ENCODE data around the gene CAMK2A. TPM values are rescaled to one million over a fixed set of nuclear protein-coding genes. Genes with fewer than 3 reads are reported as not detected.

The CAMK2A gene
- polyA plus RNA-seq, 1 donor (not counting 4 experiments of a cell fraction or from before 2014, with no cell fraction given), result 0.05 TPM

- Histone ChIP-seq H3K9me3 (ENCODE audit: control insufficient read depth, low read depth, low read length) (no peaks in the 10 kb centered on the region), H3K9me1 (ENCODE audit: control insufficient read depth, extremely low read depth, insufficient read depth, low read length) (no peaks in the 10 kb centered on the region), H3K36me3 (ENCODE audit: control insufficient read depth in 2 of 2, extremely low read depth in 1 of 2, insufficient read depth in 2 of 2, low read length in 2 of 2) (no peaks in the 10 kb centered on the region), H3K27me3 (ENCODE audit: control insufficient read depth, extremely low read depth, insufficient read depth, low read length) (peaks cover 10% of the 10 kb centered on the region), H4K20me1 (ENCODE audit: control insufficient read depth, extremely low read depth, insufficient read depth, low read length) (no peaks in the 10 kb centered on the region), H3K4me2 (ENCODE audit: control insufficient read depth, extremely low read depth, insufficient read depth, low read depth, low read length) (no peak overlapping the region), H3K79me2 (ENCODE audit: control insufficient read depth, insufficient read depth, low read length) (no peaks in the 10 kb centered on the region), H3K4me1 (ENCODE audit: control insufficient read depth, extremely low read depth, insufficient read depth, low read length) (no peaks in the 10 kb centered on the region), H3K27ac (ENCODE audit: control insufficient read depth, insufficient read depth, low read length) (no peak overlapping the region), H3K9ac (ENCODE audit: control insufficient read depth, extremely low read depth, insufficient read depth, low read length) (no peak overlapping the region), H2AFZ (ENCODE audit: control insufficient read depth, low read length) (no peak overlapping the region), H3K4me3 (ENCODE audit: control insufficient read depth in 2 of 3, extremely low read depth in 1 of 3, insufficient read depth in 2 of 3, low read depth in 1 of 3, low read length in 3 of 3) (no peak overlapping the region)
- DNase-seq (ENCODE audit: low read depth, low spot score) (no peak), FAIRE-seq (no peak)
- TF ChIP-seq EZH2 (IDR thresholded peaks at IDR 0.05; ENCODE audit: low read length) (no peak), CTCF (optimal IDR thresholded peaks at IDR 0.05 in 1 of 3, IDR thresholded peaks at IDR 0.05 in 1 of 3, conservative IDR thresholded peaks at IDR 0.05 in 1 of 3; ENCODE audit: extremely low read depth in 1 of 3, insufficient read depth in 2 of 3, low read length in 3 of 3) (peak in 2 of 3 experiments; percentile 10 to 39)
- dilution Hi-C loops (cut with MboI; ENCODE audit: extremely low pct_ligation_motif_present, low sequenced_read_pairs), result no loop called here
Observed at GRCh38 chr5:150286820-150287219, 2.8 kb downstream of the CAMK2A start.

- H3K79me2 ChIP-seq (ENCODE audit: control insufficient read depth, insufficient read depth, low read length), result no peaks in the 10 kb centered on the region
- H3K9me1 ChIP-seq (ENCODE audit: control insufficient read depth, extremely low read depth, insufficient read depth, low read length), result no peaks in the 10 kb centered on the region
- no peak overlapping the region for H3K4me3 ChIP-seq (ENCODE audit: control insufficient read depth in 2 of 3, extremely low read depth in 1 of 3, insufficient read depth in 2 of 3, low read depth in 1 of 3, low read length in 3 of 3)
- TF ChIP-seq EZH2 (IDR thresholded peaks at IDR 0.05; ENCODE audit: low read length) (no peak), CTCF (optimal IDR thresholded peaks at IDR 0.05 in 1 of 3, IDR thresholded peaks at IDR 0.05 in 1 of 3, conservative IDR thresholded peaks at IDR 0.05 in 1 of 3; ENCODE audit: extremely low read depth in 1 of 3, insufficient read depth in 2 of 3, low read length in 3 of 3) (no peak)
- no peak overlapping the region for H3K9ac ChIP-seq (ENCODE audit: control insufficient read depth, extremely low read depth, insufficient read depth, low read length)
- peaks cover 12% of the 10 kb centered on the region for H3K27me3 ChIP-seq (ENCODE audit: control insufficient read depth, extremely low read depth, insufficient read depth, low read length)
- H3K4me2 ChIP-seq (ENCODE audit: control insufficient read depth, extremely low read depth, insufficient read depth, low read depth, low read length), result no peak overlapping the region
- no peak overlapping the region for H3K27ac ChIP-seq (ENCODE audit: control insufficient read depth, insufficient read depth, low read length)
- no peak overlapping the region for H2AFZ ChIP-seq (ENCODE audit: control insufficient read depth, low read length)
- H3K9me3 ChIP-seq (ENCODE audit: control insufficient read depth, low read depth, low read length), result no peaks in the 10 kb centered on the region
- H3K4me1 ChIP-seq (ENCODE audit: control insufficient read depth, extremely low read depth, insufficient read depth, low read length), result no peaks in the 10 kb centered on the region
- FAIRE-seq (no peak), DNase-seq (ENCODE audit: low read depth, low spot score) (no peak)
- dilution Hi-C loops (cut with MboI; ENCODE audit: extremely low pct_ligation_motif_present, low sequenced_read_pairs), result no loop called here
- H4K20me1 ChIP-seq (ENCODE audit: control insufficient read depth, extremely low read depth, insufficient read depth, low read length), result no peaks in the 10 kb centered on the region
- no peaks in the 10 kb centered on the region for H3K36me3 ChIP-seq (ENCODE audit: control insufficient read depth in 2 of 2, extremely low read depth in 1 of 2, insufficient read depth in 2 of 2, low read length in 2 of 2)
Observed at GRCh38 chr5:150285114-150285513, 4.5 kb downstream of the CAMK2A start.
